Testis (tissue), 2 donors: ENCODE data around the gene ZNF718.

Experiments used
- POLR2A ChIP-seq: fragments of 450-650 bp; IDR thresholded peaks from one replicate; pipeline ENCODE4 v1.6.1; 2017; ENCODE audit warnings: antibody characterized with exemption, mild to moderate bottlenecking, moderate library complexity
- TF ChIP-seq, protein P1 (sequence below), 3 experiments: fragments of 450-650 bp in 2 of 3; fragments of 200-600 bp in 1 of 3; sonication (generic) in 1 of 3; IDR thresholded peaks; one replicate each; pipeline ENCODE4 v1.5.1; 2016 to 2019; ENCODE audit warnings: antibody characterized with exemption in 3 of 3, mild to moderate bottlenecking in 2 of 3, moderate library complexity in 1 of 3

DNA sequence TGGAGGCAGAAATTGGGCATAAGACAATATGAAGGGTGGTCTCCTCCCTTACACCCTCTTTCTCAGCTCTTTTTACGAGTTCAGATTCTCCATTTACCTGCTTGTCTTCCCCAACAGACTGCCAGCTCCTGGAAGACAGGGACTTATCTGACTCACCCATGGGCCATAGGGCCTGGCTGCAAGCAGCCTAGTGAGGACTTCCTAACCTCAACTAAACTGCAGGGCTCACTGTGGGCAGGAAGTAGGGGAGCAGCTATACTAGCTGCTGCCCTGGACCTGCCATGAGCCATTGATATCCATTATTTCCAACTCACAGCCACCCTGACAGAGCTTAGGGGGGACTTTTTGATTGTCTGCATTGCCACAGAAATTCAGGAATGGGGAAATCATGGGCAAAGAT is 11.5 kb upstream of the ZNF718 start:
- TF ChIP-seq POLR2A, result no peak
- TF ChIP-seq, protein P1, sequence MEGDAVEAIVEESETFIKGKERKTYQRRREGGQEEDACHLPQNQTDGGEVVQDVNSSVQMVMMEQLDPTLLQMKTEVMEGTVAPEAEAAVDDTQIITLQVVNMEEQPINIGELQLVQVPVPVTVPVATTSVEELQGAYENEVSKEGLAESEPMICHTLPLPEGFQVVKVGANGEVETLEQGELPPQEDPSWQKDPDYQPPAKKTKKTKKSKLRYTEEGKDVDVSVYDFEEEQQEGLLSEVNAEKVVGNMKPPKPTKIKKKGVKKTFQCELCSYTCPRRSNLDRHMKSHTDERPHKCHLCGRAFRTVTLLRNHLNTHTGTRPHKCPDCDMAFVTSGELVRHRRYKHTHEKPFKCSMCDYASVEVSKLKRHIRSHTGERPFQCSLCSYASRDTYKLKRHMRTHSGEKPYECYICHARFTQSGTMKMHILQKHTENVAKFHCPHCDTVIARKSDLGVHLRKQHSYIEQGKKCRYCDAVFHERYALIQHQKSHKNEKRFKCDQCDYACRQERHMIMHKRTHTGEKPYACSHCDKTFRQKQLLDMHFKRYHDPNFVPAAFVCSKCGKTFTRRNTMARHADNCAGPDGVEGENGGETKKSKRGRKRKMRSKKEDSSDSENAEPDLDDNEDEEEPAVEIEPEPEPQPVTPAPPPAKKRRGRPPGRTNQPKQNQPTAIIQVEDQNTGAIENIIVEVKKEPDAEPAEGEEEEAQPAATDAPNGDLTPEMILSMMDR (IDR thresholded peaks at IDR 0.05), result no peak
